GM19025 (cell line): ENCODE measurements around the gene PRKACG.

ENCODE experiments used
- ATAC-seq: cut with Tn5 transposase; IDR thresholded peaks from one replicate; pipeline ENCODE4 v1.9.1; 2021; ENCODE audit warnings: mild to moderate bottlenecking, low read depth, moderate library complexity; ENCODE audit not compliant: unreplicated experiment

Gene PRKACG

DNA sequence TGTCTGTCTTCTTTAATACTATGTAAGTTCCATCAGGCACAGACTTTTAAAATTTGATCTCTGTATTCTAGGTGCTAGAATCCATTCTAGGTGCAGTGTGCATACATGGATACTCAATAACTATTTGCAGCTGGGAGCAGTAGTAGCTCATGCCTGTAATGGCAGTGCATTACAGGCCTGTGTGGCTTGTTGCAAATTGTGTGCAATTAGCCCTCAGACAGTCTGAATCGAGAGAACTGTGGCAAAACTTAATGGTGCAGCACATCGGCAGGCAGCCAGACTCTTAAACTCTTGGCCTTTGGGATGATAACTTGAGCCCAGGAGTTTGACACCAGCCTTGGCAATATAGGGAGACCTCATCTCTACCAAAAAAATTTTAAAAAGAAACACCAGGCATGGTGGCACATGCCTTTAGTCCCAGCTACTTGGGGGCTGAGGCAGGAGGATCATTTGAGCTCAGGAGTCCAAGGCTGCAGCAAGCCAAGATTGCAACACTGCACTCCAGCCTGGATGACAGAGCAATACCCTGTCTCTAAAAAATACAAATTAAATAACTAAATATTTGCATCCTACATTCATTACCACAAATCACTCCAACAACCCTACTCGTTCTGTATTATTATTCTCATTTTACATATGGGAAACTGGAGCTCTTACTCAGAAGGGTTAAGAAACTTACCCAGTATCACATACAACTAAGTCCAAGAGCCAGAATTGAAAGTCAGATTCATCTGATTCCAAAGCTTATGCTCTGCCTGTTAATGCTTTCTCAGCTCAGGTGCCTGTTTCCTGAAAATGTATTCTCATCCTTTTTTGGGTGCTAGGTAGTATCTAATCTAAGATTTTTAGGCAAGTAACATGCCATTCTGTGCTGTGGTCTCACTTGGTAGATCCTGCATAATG is 30.1 kb downstream of the PRKACG start:
- no peak for ATAC-seq

GRCh38 chr9:68983008-68983411 is 30.9 kb downstream of the PRKACG start:
- peak; percentile 60 for ATAC-seq

- ATAC-seq = peak; percentile 39
These were observed 32.1 kb downstream of the PRKACG start for GRCh38 chr9:68981789-68982188.

DNA sequence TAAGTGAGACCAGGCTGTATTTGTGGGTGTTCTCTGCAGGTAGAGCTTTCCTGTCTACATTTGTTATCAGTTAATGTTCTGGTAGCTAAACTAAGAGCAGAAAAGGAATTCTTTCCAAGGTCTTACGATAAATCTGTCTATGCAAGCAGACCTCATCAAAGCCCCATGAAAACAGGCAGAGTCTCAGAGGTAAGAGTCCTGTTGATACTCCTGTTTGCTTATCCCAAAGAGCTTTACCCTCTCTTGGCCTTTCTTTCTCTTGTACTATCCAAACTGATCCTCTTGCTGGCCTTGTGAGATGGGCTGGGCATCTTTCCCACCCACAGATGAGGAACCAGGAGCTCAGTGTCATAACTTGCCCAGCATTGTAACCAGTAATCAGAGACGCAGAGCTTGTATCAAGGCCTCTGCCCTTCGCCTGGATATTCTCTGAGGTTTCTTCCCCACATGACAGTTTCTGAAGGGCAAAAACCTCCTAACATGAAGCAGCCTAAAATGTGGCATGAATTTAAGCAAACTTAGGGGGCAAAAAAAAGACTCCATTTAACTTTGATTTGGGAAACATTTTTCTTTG is 33.5 kb downstream of the PRKACG start:
- no peak for ATAC-seq

- ATAC-seq = no peak
These were observed 34.2 kb downstream of the PRKACG start for GRCh38 chr9:68979538-68980314.

- ATAC-seq = no peak
These were observed 35.4 kb downstream of the PRKACG start for GRCh38 chr9:68978501-68978900.

DNA sequence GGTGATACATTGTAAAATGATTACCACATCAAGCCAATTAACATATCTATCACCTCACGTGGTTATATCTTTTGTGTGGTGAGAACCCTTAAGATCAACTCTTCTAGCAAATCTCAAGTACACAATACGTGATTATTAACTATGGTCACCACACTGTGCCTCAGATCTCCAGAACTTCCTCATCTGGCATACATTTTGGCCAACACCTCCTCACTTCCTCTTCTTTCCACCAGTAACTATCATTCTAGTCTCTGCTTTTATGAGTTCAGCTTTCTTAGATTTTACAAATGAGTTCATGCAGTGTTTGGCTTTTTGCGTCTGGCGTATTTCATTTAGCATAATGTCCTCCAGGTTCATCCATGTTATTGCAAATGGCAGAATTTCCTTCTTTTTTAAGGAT is 35.8 kb downstream of the PRKACG start:
- no peak for ATAC-seq

- no peak for ATAC-seq
These were observed 38.4 kb downstream of the PRKACG start for GRCh38 chr9:68975365-68976043.

GRCh38 chr9:68974901-68975300 is 39.0 kb downstream of the PRKACG start:
- ATAC-seq = no peak

GRCh38 chr9:68974431-68974830 is 39.5 kb downstream of the PRKACG start:
- ATAC-seq = peak; percentile 93

DNA sequence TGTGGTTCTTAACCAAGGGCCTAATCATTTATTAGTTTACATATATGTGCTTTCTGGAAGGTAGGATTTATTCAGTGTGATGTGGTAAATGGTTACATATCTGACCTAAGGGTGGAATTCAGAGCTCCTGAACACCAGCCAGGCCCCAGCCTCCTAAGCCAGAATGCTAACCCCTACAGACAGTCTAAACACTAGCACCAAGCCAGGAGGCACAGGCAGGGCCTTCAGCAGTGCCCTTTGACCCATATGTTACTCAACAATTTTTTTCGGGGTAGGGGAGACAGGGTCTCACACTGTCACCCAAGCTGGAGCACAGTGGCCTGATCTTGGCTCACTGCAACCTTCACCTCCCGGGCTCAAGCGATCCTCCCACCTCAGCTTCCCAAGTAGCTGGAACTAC is 40.3 kb downstream of the PRKACG start:
- ATAC-seq = no peak

DNA sequence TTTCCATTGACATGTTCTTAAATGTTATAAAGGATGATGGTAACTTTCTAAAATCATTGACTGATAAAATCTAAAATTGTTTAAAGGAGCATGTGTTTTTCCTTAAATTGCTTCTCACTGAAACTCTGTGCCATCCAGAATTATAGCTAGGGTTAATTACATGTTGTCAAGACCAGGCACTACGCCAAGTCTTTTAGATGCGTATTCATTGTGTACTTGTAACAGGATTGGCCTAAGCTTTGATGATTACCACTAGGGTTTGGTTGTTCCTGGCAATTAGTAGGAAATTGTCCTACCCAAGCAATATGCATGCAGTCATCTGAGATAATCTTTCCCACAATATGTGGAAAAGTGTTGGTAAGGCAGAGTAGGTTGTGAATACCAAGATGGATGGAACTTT is 43.8 kb downstream of the PRKACG start:
- ATAC-seq = no peak

- ATAC-seq = no peak
These were observed 44.4 kb downstream of the PRKACG start for GRCh38 chr9:68969538-68969937.

- ATAC-seq = no peak
These were observed 46.1 kb downstream of the PRKACG start for GRCh38 chr9:68967800-68968199.

DNA sequence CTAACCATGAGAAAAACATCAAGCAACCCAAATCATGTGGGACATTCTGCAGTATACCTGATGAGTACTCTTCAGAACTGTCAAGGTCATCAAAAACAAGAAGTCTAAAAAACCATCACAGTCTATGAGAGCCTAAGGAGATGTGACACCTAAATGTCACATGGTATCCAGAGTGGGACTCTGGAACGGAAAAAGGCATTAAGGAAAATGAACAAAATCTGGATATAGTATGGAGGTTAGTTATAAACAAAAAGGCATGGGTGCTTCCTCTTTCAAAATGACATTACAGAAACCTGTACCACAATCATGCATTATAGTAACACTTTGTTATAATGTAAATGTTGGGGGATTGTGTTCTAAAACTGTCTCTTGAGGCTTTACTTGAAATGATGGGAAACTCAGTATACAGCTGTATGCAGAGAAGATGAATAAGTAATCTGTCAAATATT is 47.4 kb downstream of the PRKACG start:
- ATAC-seq = peak; percentile 77

DNA sequence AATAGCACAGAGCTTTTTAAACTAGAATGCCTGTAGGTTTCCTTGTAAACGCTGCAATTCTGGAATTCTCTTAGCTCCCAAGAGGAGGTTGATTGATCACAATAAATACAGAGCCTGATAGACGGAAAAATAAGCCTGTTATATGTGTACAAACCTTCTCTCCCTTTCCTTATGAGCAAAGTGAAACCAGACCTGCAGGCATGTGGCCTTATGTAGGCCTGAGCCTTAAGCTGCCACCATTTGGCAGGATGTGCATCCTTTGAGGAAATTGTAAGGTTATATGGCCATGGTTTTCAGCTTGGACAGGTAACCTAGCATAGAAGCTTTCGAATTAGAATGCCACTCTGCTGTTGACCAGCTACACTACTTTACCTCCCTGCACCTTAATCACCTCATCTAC is 49.1 kb downstream of the PRKACG start:
- ATAC-seq = no peak

DNA sequence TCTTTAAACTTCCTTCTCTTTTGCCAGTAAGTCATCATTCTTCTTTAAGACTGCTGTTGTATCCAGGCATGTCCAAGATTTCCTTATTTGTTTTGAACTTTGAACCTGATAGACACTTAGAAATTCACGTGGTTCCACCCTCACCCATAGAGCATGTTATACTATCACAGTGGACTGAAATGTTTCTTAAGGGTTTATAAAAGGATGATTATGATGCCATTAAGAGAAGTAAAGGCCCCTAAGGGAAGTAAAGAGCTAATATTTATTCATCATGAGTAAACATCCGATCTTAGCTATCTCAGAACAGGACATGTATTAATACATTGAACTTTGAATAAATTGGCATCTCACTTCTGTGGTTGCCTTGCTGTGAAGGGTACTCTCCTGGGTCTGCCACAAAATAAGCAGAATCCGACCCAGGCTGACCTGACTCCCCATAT is 49.8 kb downstream of the PRKACG start:
- no peak for ATAC-seq

GRCh38 chr9:68963416-68963815 is 50.5 kb downstream of the PRKACG start:
- no peak for ATAC-seq
